Stimulated activated CD8-positive, alpha-beta memory T cell treated with anti-CD3 and anti-CD28 coated beads, Interleukin-4, amount 100 ng/mL, for 48 hours (primary cell): ENCODE measurements around the gene PCBD2.
"Not testable (repeated sequence)": the region's sequence is repeated elsewhere in the genome, so short reads cannot be mapped to it uniquely, and the experiment has no call there.

ENCODE experiments used
- DNase-seq: peaks from one replicate; pipeline ENCODE4 v3.0.0-alpha.2; 2020

The PCBD2 gene

GRCh38 chr5:134904610-134905245 lies at the start of gene PCBD2:
PCBD2 (plus strand) TSS chr5:134905131; CDS start chr5:134905140, 9 bp downstream.
- peak; percentile 94 for DNase-seq

GRCh38 chr5:134856465-134856864 lies 48.5 kb upstream of the PCBD2 start:
- not testable (repeated sequence) for DNase-seq

GRCh38 chr5:134857401-134857800 lies 47.5 kb upstream of the PCBD2 start:
- no peak for DNase-seq

GRCh38 chr5:134864707-134865106 lies 40.2 kb upstream of the PCBD2 start:
- DNase-seq, result no peak

- DNase-seq, result peak; percentile 35
Measured at GRCh38 chr5:134873494-134873893, 31.4 kb upstream of the PCBD2 start.

- peak; percentile 86 for DNase-seq
Measured at GRCh38 chr5:134873987-134874830, 30.7 kb upstream of the PCBD2 start, which contains the start of gene TXNDC15. TXNDC15 (plus strand) TSS chr5:134874371; CDS start chr5:134874428, 57 bp downstream.

- DNase-seq, result peak; percentile 64
Measured at GRCh38 chr5:134874831-134875655, 29.9 kb upstream of the PCBD2 start.

- DNase-seq, result no peak
Measured at GRCh38 chr5:134877159-134877558, 27.8 kb upstream of the PCBD2 start.

- no peak for DNase-seq
Measured at GRCh38 chr5:134878403-134878802, 26.5 kb upstream of the PCBD2 start.

- no peak for DNase-seq
Measured at GRCh38 chr5:134879456-134879855, 25.5 kb upstream of the PCBD2 start.

- DNase-seq, result not testable (repeated sequence)
Measured at GRCh38 chr5:134880937-134881336, 24.0 kb upstream of the PCBD2 start.

GRCh38 chr5:134881711-134882110 lies 23.2 kb upstream of the PCBD2 start:
- DNase-seq, result not testable (repeated sequence)

GRCh38 chr5:134887593-134888159 lies 17.3 kb upstream of the PCBD2 start:
- DNase-seq, result no peak

GRCh38 chr5:134889335-134889734 lies 15.6 kb upstream of the PCBD2 start:
- no peak for DNase-seq

- DNase-seq, result no peak
Measured at GRCh38 chr5:134891473-134891872, 13.5 kb upstream of the PCBD2 start.

GRCh38 chr5:134892282-134892681 lies 12.6 kb upstream of the PCBD2 start:
- DNase-seq, result no peak

- DNase-seq, result no peak
Measured at GRCh38 chr5:134892926-134893325, 12.0 kb upstream of the PCBD2 start.

- no peak for DNase-seq
Measured at GRCh38 chr5:134893748-134894505, 11.0 kb upstream of the PCBD2 start.

- DNase-seq, result no peak
Measured at GRCh38 chr5:134902071-134902801, 2.7 kb upstream of the PCBD2 start.

GRCh38 chr5:134905246-134905996 lies 490 bp downstream of the PCBD2 start:
- peak; percentile 72 for DNase-seq

GRCh38 chr5:134906811-134907210 lies 1.9 kb downstream of the PCBD2 start:
- DNase-seq, result no peak
